Thyroid gland (tissue), 4 donors: ENCODE data around the gene ANKRD40.

ENCODE experiments used
- POLR2A ChIP-seq, 2 donors: fragments of 450-650 bp; IDR thresholded peaks; one replicate each; pipeline ENCODE4 v1.6.1; 2017; ENCODE audit warnings: antibody characterized with exemption in 2 of 2, mild to moderate bottlenecking in 2 of 2, moderate library complexity in 1 of 2
- TF ChIP-seq, protein P1 (sequence below), 6 experiments: fragments of 200-600 bp in 3 of 6; fragments of 450-650 bp in 3 of 6; sonication (generic) in 3 of 6; IDR thresholded peaks; one replicate each; pipeline ENCODE4 v1.5.1; 2016 to 2019; ENCODE audit warnings: antibody characterized with exemption in 6 of 6, mild to moderate bottlenecking in 2 of 6, inconsistent platforms in 1 of 6, moderate library complexity in 1 of 6

DNA sequence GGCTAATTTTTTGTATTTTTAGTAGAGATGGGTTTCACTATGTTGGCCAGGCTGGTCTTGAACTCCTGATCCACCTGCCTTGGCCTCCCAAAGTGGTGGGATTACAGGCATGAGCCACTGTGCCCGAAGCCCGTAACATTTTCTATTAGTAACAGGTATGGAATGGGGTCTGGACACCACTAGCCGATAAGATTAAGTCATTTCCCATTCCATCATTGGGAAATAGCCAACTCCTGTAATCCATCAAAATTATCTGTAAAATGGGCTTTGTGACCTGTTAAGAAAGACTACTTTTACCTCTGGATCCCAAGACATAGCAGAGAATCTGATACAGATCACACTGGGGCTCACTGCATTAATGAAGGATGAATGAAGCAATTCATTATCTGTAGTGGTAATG lies 7.8 kb upstream of the ANKRD40 start:
- TF ChIP-seq, protein P1, sequence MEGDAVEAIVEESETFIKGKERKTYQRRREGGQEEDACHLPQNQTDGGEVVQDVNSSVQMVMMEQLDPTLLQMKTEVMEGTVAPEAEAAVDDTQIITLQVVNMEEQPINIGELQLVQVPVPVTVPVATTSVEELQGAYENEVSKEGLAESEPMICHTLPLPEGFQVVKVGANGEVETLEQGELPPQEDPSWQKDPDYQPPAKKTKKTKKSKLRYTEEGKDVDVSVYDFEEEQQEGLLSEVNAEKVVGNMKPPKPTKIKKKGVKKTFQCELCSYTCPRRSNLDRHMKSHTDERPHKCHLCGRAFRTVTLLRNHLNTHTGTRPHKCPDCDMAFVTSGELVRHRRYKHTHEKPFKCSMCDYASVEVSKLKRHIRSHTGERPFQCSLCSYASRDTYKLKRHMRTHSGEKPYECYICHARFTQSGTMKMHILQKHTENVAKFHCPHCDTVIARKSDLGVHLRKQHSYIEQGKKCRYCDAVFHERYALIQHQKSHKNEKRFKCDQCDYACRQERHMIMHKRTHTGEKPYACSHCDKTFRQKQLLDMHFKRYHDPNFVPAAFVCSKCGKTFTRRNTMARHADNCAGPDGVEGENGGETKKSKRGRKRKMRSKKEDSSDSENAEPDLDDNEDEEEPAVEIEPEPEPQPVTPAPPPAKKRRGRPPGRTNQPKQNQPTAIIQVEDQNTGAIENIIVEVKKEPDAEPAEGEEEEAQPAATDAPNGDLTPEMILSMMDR (IDR thresholded peaks at IDR 0.05) = no peak
- no peak for TF ChIP-seq POLR2A (IDR thresholded peaks at IDR 0.05)
